VCaP (cell line): Measurements from ENCODE around the gene RAB5IF.
"Not testable (repeated sequence)": the region's sequence is repeated elsewhere in the genome, so short reads cannot be mapped to it uniquely, and the experiment has no call there.

Experiments
- H3K27ac ChIP-seq: fragments of 450-650 bp; 2 replicates; pipeline ENCODE4 v1.5.1; 2017
- TF ChIP-seq, protein P1 (sequence below): fragments of 450-650 bp; conservative IDR thresholded peaks from 2 replicates; pipeline ENCODE4 v1.5.1; 2017; ENCODE audit warnings: mild to moderate bottlenecking, moderate library complexity

Gene RAB5IF, protein sequence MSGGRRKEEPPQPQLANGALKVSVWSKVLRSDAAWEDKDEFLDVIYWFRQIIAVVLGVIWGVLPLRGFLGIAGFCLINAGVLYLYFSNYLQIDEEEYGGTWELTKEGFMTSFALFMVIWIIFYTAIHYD

DNA sequence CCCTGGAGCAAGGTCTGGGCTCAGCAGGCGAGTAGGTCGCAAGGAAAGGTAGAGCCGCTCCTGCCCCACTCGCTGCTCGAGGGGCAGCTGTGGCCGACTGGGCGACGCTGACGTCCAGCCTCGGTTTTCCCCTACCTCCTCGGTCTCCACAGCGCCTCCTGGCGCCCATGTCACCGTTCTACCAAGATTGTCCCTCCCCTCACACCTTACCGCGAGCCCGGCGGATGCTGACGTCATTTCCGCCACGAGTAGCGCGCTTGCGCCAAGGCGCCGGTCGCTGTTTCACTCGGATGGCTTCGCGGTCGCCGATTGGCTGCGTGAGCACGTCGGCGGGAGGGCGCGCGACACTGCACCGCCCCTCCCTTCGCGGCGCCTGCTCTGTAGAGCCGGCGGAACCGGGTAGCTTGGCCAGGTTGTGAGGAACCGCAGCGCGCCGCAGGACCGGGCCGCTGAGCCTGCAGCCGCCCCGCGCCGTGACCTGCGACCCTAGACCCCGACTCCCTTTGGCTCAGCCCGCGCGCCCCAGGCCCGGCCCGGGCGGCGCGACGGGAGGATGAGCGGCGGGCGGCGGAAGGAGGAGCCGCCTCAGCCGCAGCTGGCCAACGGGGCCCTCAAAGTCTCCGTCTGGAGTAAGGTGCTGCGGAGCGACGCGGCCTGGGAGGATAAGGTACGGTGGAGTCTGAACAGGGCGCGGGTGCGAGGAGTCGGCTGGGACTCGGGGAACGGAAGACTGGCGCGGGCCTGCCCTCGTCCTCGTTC is at the start of gene RAB5IF:
TSS of gene RAB5IF (plus strand) at position 381 of the 759 bp plus-strand sequence. CDS start at position 554, 173 bp downstream.
- TF ChIP-seq, protein P1, sequence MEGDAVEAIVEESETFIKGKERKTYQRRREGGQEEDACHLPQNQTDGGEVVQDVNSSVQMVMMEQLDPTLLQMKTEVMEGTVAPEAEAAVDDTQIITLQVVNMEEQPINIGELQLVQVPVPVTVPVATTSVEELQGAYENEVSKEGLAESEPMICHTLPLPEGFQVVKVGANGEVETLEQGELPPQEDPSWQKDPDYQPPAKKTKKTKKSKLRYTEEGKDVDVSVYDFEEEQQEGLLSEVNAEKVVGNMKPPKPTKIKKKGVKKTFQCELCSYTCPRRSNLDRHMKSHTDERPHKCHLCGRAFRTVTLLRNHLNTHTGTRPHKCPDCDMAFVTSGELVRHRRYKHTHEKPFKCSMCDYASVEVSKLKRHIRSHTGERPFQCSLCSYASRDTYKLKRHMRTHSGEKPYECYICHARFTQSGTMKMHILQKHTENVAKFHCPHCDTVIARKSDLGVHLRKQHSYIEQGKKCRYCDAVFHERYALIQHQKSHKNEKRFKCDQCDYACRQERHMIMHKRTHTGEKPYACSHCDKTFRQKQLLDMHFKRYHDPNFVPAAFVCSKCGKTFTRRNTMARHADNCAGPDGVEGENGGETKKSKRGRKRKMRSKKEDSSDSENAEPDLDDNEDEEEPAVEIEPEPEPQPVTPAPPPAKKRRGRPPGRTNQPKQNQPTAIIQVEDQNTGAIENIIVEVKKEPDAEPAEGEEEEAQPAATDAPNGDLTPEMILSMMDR: peak; percentile 97
- H3K27ac ChIP-seq: peak within 1 kb of the TSS; percentile 90

GRCh38 chr20:36562724-36563123 is 42.9 kb upstream of the RAB5IF start:
- TF ChIP-seq, protein P1: no peak
- H3K27ac ChIP-seq: no peak overlapping the region

- no peak overlapping the region for H3K27ac ChIP-seq
- TF ChIP-seq, protein P1: no peak
These were observed 42.2 kb upstream of the RAB5IF start for GRCh38 chr20:36563374-36563773.

- H3K27ac ChIP-seq: not testable (repeated sequence)
These were observed 41.4 kb upstream of the RAB5IF start for GRCh38 chr20:36564078-36564725.

GRCh38 chr20:36564726-36565121 is 40.9 kb upstream of the RAB5IF start:
- H3K27ac ChIP-seq: not testable (repeated sequence)

DNA sequence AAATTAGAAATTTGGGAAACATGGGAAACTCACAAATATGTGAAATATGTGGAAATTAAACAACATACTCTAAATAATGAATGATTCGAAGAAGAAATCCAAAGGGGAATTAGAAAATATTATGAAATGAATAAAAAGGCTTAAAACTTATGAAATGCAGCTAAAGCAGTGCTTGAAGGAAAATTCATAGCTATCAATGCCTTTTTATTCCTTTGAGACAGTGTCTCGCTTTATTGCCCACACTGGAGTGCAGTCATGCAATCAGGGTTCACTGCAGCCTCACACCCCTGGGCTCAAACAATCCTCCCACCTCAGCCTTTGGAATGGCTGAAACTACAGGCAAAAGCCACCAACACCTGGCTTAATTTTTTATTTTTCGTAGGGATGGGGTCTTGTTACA is 40.1 kb upstream of the RAB5IF start:
- no peak overlapping the region for H3K27ac ChIP-seq
- TF ChIP-seq, protein P1: no peak

GRCh38 chr20:36569847-36570429 is 35.6 kb upstream of the RAB5IF start:
- TF ChIP-seq, protein P1: no peak
- H3K27ac ChIP-seq: no peak overlapping the region

DNA sequence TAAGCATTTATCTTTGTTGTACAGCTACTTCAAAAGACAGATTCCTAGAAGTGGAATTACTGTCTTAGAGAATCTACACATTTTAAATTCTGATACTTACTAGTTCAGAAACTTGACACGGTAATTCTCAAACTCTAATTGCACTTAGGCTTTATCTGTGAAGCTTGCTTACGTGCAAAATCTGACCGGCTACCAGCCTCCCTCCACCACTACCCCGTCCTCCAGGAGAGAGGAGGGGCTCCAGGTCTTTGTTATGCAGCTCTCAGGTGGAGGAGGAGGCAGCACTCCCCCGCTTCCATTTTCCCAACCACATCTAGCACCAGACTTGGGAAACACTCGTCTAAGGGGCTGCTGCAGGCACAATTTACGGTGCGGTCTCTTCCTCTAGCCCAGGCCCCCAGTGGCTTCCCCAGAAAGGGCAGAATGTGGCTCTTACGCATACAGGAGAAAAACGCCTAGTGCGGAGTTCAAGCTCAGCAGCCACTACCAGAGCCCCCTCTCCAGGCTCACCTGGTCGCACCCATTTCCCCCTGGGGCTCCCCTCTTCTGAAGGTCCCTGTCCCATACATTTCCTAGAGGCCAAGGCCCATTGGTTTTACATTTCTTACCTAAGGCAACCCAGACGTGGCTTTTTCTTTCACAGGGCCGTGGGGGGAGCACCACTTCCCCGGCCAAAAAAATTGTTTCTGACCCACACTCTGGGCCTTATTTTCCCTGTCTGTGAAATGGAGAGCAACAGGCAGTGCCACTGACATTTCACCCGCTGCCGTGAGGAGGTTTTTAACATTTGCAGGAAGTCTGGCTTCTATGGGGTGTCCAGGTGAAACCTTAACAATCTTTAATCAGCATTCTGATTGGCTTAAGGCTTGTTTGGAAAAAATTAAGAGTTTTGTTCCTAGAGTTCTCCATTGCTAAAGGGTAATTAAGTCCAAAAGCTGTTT is 33.7 kb upstream of the RAB5IF start:
- peak overlapping the region; percentile 75; the same call in 1 of the 2 replicates for H3K27ac ChIP-seq
- TF ChIP-seq, protein P1: no peak
